Endometrium (tissue), 2 donors: ENCODE data around the gene AP2B1.

ENCODE experiments used
- FAIRE-seq: peaks from 2 replicates; lab custom pipeline; 2012; peaks lifted over from hg19 to GRCh38; lab: Jason Lieb, UNC
- donor health status: control.
- donor health status: control.

Gene AP2B1

GRCh38 chr17:35773679-35774425, 186.7 kb downstream of the AP2B1 start:
- FAIRE-seq, result no peak

DNA sequence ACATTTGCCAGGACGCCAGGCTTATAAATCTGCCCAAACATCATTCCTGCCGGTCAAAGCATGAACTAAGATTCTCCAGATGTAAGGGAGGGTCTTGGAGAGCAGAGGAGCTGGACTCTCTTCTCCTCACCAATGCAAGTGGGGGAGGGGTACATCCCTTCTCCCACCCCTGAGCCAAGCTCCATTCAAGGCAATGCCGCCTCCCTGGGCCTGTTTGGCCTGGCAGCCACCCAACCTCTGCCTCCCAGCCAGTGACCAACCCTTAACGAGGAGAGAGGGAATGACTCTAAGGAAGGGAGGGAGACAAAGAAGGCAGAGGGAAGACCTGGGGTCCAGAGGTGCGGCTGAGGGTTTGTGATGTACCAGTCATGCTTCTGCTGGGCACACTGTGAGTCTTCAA, 187.4 kb downstream of the AP2B1 start:
- no peak for FAIRE-seq

DNA sequence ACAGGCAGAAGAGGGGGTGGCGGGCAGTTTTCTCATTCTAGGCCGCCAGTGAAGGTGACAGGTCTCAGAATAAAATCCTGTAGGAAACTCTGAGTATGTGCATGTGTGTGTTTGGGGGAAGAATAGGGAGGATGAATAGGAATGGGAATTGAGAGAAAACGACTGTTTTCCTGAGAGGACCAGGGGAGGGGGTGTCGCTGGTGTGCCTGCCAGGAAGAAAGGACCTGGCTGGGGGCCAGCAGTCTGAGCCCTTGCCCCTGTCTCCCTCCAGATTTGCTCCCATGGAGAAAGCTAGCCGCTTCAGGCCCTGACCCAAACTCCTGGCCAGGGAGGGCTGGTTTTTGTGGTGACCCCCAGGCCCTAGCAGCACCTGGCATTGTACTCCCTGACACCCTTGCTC, 187.9 kb downstream of the AP2B1 start:
- FAIRE-seq, result no peak

DNA sequence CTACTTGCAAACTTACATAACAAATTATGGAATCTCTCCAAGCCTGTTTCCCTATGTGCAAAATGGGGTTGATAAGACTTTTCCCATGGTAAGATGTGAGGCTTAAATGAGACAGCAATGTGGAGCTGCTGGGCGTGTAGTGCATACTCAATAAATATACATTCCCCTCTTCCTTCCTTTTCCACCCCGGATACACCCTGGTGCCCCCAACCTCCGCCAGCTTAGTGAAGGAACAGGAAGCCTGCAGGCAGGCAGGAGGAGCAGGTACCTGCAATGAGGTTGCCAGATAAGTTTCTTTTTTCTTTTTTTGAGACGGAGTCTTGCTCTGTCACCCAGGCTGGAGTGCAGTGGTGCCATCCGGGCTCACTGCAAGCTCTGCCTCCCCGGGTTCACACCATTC, 188.5 kb downstream of the AP2B1 start:
- FAIRE-seq, result no peak
